ENCODE results near the gene CDK3.
"Not testable (repeated sequence)": the region's sequence is repeated elsewhere in the genome, so short reads cannot be mapped to it uniquely, and the experiment has no call there.

CDK3 gene

GRCh38 chr17:76000755-76001521, at the start of gene CDK3:
CDK3 (plus strand) TSS chr17:76000855; CDS start chr17:76001426, 571 bp downstream.
- no peak for DNase-seq

GRCh38 chr17:75950855-75951554, 49.6 kb upstream of the CDK3 start:
- DNase-seq, result no peak

GRCh38 chr17:75959051-75959838, 41.4 kb upstream of the CDK3 start:
- DNase-seq, result no peak

- DNase-seq, result no peak
Observed at GRCh38 chr17:75959839-75960511, 40.7 kb upstream of the CDK3 start.

- DNase-seq, result no peak
Observed at GRCh38 chr17:75965468-75965867, 35.2 kb upstream of the CDK3 start.

GRCh38 chr17:75969044-75969443, 31.6 kb upstream of the CDK3 start:
- DNase-seq, result not testable (repeated sequence)

- no peak for DNase-seq
Observed at GRCh38 chr17:75970011-75970523, 30.6 kb upstream of the CDK3 start.

- no peak for DNase-seq
Observed at GRCh38 chr17:75970626-75971025, 30.0 kb upstream of the CDK3 start.

- not testable (repeated sequence) for DNase-seq
Observed at GRCh38 chr17:75975187-75975586, 25.5 kb upstream of the CDK3 start.

GRCh38 chr17:75975757-75976174, 24.9 kb upstream of the CDK3 start:
- no peak for DNase-seq

- no peak for DNase-seq
Observed at GRCh38 chr17:75976175-75976848, 24.3 kb upstream of the CDK3 start.

- peak; percentile 91 to 94 for DNase-seq
Observed at GRCh38 chr17:75978938-75979704, 21.5 kb upstream of the CDK3 start, which contains the start of the genes ACOX1 and TEN1. ACOX1 (minus strand) TSS chr17:75979166; CDS start chr17:75979073, 93 bp downstream. TEN1 (plus strand) TSS chr17:75979240; CDS start chr17:75986193, 6,953 bp downstream.

- no peak for DNase-seq
Observed at GRCh38 chr17:75979705-75980187, 20.9 kb upstream of the CDK3 start.

- DNase-seq, result no peak
Observed at GRCh38 chr17:75980188-75981018, 20.3 kb upstream of the CDK3 start.

- no peak for DNase-seq
Observed at GRCh38 chr17:75981019-75981615, 19.5 kb upstream of the CDK3 start.

- DNase-seq, result no peak
Observed at GRCh38 chr17:75983501-75984181, 17.0 kb upstream of the CDK3 start.

GRCh38 chr17:75985986-75986385, 14.7 kb upstream of the CDK3 start:
- DNase-seq, result no peak

- no peak for DNase-seq
Observed at GRCh38 chr17:75987041-75987440, 13.6 kb upstream of the CDK3 start.

GRCh38 chr17:75991396-75991795, 9.3 kb upstream of the CDK3 start:
- no peak for DNase-seq
